NB4 (cell line): ENCODE measurements around the gene PBX1.

ENCODE experiments used
- DNase-seq: peaks from one replicate; pipeline ENCODE4 v3.0.0; 2010; ENCODE audit warnings: low read depth
- H3K4me3 ChIP-seq: one replicate; pipeline ENCODE4 v1.5.1; 2011; ENCODE audit warnings: mild to moderate bottlenecking, low read depth, low read length, moderate library complexity
- MYC ChIP-seq: IDR thresholded peaks from 2 replicates; pipeline ENCODE4 v1.6.1; 2011; ENCODE audit warnings: low read depth, low read length
- POLR2A ChIP-seq: IDR thresholded peaks from 2 replicates; pipeline ENCODE4 v1.6.1; 2011; ENCODE audit warnings: mild to moderate bottlenecking; ENCODE audit not compliant: insufficient read length; ENCODE audit errors: extremely low read depth
- TF ChIP-seq, protein P1 (sequence below): IDR thresholded peaks from 2 replicates; pipeline ENCODE4 v1.6.1; 2011; ENCODE audit warnings: low read depth, low read length
- TF ChIP-seq, protein P2 (sequence below): IDR thresholded peaks from one replicate; pipeline ENCODE4 v1.5.1; 2012; ENCODE audit warnings: low read depth, low read length

The PBX1 gene

GRCh38 chr1:164682570-164682969, 123.6 kb downstream of the PBX1 start:
- no peak overlapping the region for H3K4me3 ChIP-seq
- TF ChIP-seq MYC: no peak
- TF ChIP-seq POLR2A: no peak
- TF ChIP-seq, protein P1, sequence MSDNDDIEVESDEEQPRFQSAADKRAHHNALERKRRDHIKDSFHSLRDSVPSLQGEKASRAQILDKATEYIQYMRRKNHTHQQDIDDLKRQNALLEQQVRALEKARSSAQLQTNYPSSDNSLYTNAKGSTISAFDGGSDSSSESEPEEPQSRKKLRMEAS: no peak
- TF ChIP-seq, protein P2, sequence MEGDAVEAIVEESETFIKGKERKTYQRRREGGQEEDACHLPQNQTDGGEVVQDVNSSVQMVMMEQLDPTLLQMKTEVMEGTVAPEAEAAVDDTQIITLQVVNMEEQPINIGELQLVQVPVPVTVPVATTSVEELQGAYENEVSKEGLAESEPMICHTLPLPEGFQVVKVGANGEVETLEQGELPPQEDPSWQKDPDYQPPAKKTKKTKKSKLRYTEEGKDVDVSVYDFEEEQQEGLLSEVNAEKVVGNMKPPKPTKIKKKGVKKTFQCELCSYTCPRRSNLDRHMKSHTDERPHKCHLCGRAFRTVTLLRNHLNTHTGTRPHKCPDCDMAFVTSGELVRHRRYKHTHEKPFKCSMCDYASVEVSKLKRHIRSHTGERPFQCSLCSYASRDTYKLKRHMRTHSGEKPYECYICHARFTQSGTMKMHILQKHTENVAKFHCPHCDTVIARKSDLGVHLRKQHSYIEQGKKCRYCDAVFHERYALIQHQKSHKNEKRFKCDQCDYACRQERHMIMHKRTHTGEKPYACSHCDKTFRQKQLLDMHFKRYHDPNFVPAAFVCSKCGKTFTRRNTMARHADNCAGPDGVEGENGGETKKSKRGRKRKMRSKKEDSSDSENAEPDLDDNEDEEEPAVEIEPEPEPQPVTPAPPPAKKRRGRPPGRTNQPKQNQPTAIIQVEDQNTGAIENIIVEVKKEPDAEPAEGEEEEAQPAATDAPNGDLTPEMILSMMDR: no peak
- DNase-seq: no peak

DNA sequence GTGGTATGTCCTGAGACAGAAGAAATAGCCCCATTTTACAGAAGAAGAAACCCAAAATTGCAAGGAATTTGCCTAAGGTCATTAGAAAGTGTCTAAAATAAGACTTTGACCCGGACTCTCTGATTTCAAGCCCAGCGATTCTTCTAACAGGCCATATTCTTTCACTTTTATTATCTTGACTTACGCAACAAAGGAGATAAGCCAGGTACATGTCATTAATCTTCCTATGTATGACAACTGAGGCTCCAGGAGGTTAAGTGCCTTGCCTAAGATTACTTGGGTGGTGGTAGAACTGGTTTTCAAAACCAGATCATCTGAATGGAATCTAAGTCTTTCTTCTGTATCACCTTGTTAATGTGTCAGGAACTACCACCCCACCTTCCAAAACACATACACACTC, 124.3 kb downstream of the PBX1 start:
- TF ChIP-seq MYC: no peak
- TF ChIP-seq, protein P1: no peak
- TF ChIP-seq, protein P2: no peak
- TF ChIP-seq POLR2A: no peak
- no peak for DNase-seq
- no peak overlapping the region for H3K4me3 ChIP-seq

GRCh38 chr1:164685266-164686035, 126.5 kb downstream of the PBX1 start:
- no peak overlapping the region for H3K4me3 ChIP-seq
- TF ChIP-seq POLR2A (no peak), MYC (no peak)
- TF ChIP-seq, protein P2: no peak
- TF ChIP-seq, protein P1: no peak
- no peak for DNase-seq

DNA sequence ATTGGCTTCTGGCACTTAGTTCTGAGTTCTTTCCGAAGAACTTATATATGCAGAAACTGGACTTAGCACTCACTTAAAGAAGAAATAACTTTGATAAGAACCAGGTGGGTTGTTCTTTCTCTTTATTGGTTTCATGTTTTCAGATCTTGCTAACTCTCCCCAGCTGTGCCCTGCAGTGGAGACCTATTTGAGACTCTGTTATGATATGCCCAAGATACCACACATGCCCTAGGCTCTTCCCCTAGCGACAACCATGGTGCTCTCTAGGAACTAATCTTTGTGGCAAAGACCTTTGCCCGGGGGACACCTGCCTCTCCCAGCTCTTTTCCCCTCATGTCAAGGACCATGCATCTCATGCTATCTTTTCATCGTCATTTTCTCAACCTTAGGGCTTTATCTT, 128.8 kb downstream of the PBX1 start:
- no peak for DNase-seq
- TF ChIP-seq, protein P1: no peak
- TF ChIP-seq MYC: no peak
- no peak for TF ChIP-seq POLR2A
- TF ChIP-seq, protein P2: no peak
- H3K4me3 ChIP-seq: no peak overlapping the region

GRCh38 chr1:164688791-164689190, 129.8 kb downstream of the PBX1 start:
- no peak overlapping the region for H3K4me3 ChIP-seq
- no peak for TF ChIP-seq MYC
- TF ChIP-seq, protein P2: no peak
- TF ChIP-seq, protein P1: no peak
- no peak for DNase-seq
